Testis (tissue), 5 donors: ENCODE data around the gene ATP13A3. TPM values are rescaled to one million over a fixed set of nuclear protein-coding genes. Genes with fewer than 3 reads are reported as not detected.
"Not testable (repeated sequence)": the region's sequence is repeated elsewhere in the genome, so short reads cannot be mapped to it uniquely, and the experiment has no call there.

Experiments used
- DNase-seq: peaks from one replicate; pipeline ENCODE4 v3.0.0-alpha.2; 2019
- H3K27ac ChIP-seq, 2 donors: fragments of 200-600 bp; sonication (generic); one replicate each; pipeline ENCODE4 v1.5.1; 2019
- H3K27me3 ChIP-seq: fragments of 200-600 bp; sonication (generic); one replicate; pipeline ENCODE4 v1.5.1; 2019
- H3K36me3 ChIP-seq: fragments of 200-600 bp; sonication (generic); one replicate; pipeline ENCODE4 v1.5.1; 2017; ENCODE audit warnings: low read depth; ENCODE audit errors: missing control alignments
- H3K4me1 ChIP-seq: fragments of 200-600 bp; sonication (generic); one replicate; pipeline ENCODE4 v1.5.1; 2019
- H3K4me3 ChIP-seq, 2 donors: fragments of 200-600 bp; sonication (generic); one replicate each; pipeline ENCODE4 v1.5.1; 2017 to 2019
- H3K9me3 ChIP-seq: fragments of 200-600 bp; sonication (generic); one replicate; pipeline ENCODE4 v1.5.1; 2017
- POLR2A ChIP-seq: fragments of 450-650 bp; IDR thresholded peaks from one replicate; pipeline ENCODE4 v1.6.1; 2017; ENCODE audit warnings: antibody characterized with exemption, mild to moderate bottlenecking, moderate library complexity
- WGBS, 2 donors: methylation state at CpG; one replicate each; pipeline ENCODE4 v1.1.5; 2018; 5-methylcytosine and 5-hydroxymethylcytosine counted together
- intact Hi-C: fragments of 100-400 bp; cut with DNase I; formaldehyde crosslinking; loops from one replicate; pipeline ENCODE4 v1.15.1; 2023; ENCODE audit warnings: low total_unique reads
- long read RNA-seq, 2 donors: transcript quantifications; one replicate each; lab custom pipeline, GENCODE V29; 2026
- polyA plus RNA-seq: library from polyadenylated mRNA; stranded (reverse); fragments of 350-450 nt; fragmentation: Illumina TruSeq; extraction: RNeasy Lipid Tissue Mini Kit (QIAGEN cat#74804); gene quantifications from one replicate; pipeline ENCODE4 v1.2.3, GENCODE V29; 2014; ENCODE audit warnings: low read depth, low replicate concordance; ENCODE audit not compliant: insufficient read depth
- total RNA-seq, 2 donors: library from RNA; depleted of rRNA; stranded (reverse); fragments of >200 nt; gene quantifications; one replicate each; pipeline ENCODE4 v1.2.3, GENCODE V29; 2016
- TF ChIP-seq, protein P1 (sequence below), 3 experiments: fragments of 450-650 bp in 2 of 3; fragments of 200-600 bp in 1 of 3; sonication (generic) in 1 of 3; IDR thresholded peaks; one replicate each; pipeline ENCODE4 v1.5.1; 2016 to 2019; ENCODE audit warnings: antibody characterized with exemption in 3 of 3, mild to moderate bottlenecking in 2 of 3, moderate library complexity in 1 of 3

The ATP13A3 gene
- total RNA-seq = 10 to 100 TPM; 51.8 to 62.3 TPM
- polyA plus RNA-seq = 26.6 TPM
- long read RNA-seq, donor 1 = 0 reads
- long read RNA-seq, donor 2, partial matches to known transcripts = 6 of 6 reads
- long read RNA-seq, donor 2, other reads (novel, unspliced or antisense) = 0 of 6 reads

DNA sequence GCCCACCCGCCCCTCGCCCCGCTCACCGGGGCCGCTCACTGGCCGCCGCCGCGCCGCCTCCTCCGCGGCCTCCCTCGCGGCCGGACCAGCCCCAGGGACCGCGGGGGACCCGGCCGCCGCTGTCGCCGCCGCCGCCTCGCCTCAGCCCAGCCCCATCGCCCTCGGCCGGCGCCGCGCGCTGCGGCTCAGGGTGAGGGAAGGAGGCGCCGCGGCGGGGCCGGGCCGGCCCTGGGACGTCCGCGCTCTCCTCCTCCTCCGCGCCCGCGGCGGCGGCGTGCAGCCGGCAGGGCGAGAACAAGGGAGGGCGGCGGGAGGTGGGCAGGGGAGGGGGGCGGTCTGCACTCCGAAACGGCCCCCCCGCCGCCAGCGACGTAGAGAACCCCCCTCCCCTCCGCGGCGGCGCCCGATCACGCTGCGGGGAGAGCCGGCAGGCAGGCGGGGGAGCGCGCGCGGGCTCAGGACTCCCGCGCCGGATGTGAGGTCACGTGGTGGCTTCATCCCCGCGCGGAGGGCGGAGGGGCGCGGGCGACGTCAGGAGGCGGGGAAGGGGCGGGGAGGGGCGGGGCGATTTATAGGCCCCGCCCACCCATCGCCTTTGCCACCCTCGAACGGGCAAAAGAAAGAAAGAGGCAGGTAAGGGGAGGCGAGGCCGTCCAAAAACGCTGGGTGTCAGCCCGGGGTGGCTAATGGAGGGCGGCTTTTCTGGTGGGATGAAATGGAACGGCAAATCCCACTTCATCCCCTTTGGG, at the start of gene ATP13A3:
ATP13A3 (minus strand) TSS at position 463 of the 749 bp plus-strand sequence. CDS start 24,812 bp downstream, outside the sequence.
- Histone ChIP-seq H3K4me3 (peak within 1 kb of the TSS; percentile 73 to 81), H3K27me3 (no peaks in the 10 kb centered on the region), H3K4me1 (peaks cover 11% of the 10 kb centered on the region), H3K27ac (peak within 1 kb of the TSS; percentile 81 to 88), H3K36me3 (no peaks in the 10 kb centered on the region), H3K9me3 (no peaks in the 10 kb centered on the region)
- peak; percentile 94 for DNase-seq
- 0 to 2% methylated on average over 10 to 31 of the region's 99 CpGs for WGBS, 2 donors
- intact Hi-C loops = no loop called here
- peak; percentile 59 for TF ChIP-seq POLR2A
- TF ChIP-seq, protein P1, sequence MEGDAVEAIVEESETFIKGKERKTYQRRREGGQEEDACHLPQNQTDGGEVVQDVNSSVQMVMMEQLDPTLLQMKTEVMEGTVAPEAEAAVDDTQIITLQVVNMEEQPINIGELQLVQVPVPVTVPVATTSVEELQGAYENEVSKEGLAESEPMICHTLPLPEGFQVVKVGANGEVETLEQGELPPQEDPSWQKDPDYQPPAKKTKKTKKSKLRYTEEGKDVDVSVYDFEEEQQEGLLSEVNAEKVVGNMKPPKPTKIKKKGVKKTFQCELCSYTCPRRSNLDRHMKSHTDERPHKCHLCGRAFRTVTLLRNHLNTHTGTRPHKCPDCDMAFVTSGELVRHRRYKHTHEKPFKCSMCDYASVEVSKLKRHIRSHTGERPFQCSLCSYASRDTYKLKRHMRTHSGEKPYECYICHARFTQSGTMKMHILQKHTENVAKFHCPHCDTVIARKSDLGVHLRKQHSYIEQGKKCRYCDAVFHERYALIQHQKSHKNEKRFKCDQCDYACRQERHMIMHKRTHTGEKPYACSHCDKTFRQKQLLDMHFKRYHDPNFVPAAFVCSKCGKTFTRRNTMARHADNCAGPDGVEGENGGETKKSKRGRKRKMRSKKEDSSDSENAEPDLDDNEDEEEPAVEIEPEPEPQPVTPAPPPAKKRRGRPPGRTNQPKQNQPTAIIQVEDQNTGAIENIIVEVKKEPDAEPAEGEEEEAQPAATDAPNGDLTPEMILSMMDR (IDR thresholded peaks at IDR 0.05) = no peak

DNA sequence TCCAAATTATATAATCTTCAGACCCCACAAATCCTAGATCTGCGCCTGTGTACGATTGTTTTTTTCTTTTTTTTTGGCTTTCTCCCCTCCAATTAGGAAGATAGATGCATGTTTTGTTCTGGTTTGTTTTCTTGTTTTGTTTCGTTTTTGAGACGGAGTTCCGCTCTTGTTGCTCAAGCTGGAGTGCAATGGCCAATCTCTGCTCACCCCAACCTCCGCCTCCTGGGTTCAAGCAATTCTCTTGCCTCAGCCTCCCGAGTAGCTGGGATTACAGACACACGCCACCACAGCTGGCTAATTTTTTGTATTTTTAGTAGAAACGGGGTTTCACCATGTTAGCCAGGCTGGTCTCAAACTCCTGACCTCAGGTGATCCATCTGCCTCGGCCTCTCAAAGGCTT, 48.4 kb upstream of the ATP13A3 start:
- intact Hi-C loops, H3K4me1 ChIP-seq, H3K9me3 ChIP-seq, DNase-seq, H3K4me3 ChIP-seq, H3K36me3 ChIP-seq, H3K27ac ChIP-seq, H3K27me3 ChIP-seq: not testable (repeated sequence)
- WGBS, 2 donors = 94 to 97% methylated on average over 10 of the region's 10 CpGs

DNA sequence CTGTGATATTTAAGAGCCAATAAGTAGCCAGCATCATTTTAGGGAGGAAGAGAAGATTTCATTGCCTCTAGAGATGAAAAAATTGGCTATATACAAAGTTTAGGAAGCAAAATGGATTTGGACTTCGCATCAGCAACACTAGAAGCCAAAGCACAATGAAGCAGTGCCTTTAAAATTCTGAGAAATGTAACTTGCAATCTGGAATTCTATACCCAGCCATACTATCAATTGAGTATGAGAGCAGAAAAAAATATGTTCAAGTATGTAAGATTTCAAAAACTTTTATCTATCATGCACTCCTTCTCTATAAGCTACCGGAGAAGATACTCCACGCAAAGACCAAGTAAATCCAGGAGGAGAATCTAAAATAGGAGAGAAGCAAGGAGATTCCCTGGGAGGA, 47.4 kb upstream of the ATP13A3 start:
- no peak overlapping the region for H3K27ac ChIP-seq
- no peak overlapping the region for H3K4me3 ChIP-seq
- peaks cover 6% of the 10 kb centered on the region for H3K4me1 ChIP-seq
- no peaks in the 10 kb centered on the region for H3K27me3 ChIP-seq
- 97 to 98% methylated on average over 3 of the region's 3 CpGs for WGBS, 2 donors
- H3K36me3 ChIP-seq = no peaks in the 10 kb centered on the region
- no peak for DNase-seq
- intact Hi-C loops = no loop called here
- no peaks in the 10 kb centered on the region for H3K9me3 ChIP-seq
- TF ChIP-seq, protein P1 (IDR thresholded peaks at IDR 0.05) = no peak
- no peak for TF ChIP-seq POLR2A

DNA sequence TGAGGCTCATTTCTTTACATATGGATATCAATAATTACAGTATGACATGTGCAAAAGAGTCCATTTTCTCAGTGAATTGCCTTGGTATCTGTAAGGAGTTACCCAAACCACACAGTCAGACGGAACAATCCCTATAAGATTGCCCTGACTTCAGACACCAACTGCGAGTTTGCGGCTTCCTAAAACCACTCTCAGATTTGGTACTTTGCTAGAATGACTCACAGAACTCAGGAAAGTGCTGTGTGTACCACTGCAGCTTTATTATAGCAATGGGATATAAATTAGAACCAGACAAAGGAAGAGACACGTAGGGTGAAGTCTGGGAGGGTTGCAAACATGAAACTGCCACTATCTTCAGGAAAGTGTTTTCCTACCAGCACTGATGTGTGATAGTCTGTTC, 45.8 kb upstream of the ATP13A3 start:
- 64 to 76% methylated on average over 4 of the region's 4 CpGs for WGBS, 2 donors
- DNase-seq = no peak
- Histone ChIP-seq H3K27ac (no peak overlapping the region), H3K4me1 (peaks cover 5% of the 10 kb centered on the region), H3K36me3 (no peaks in the 10 kb centered on the region), H3K27me3 (no peaks in the 10 kb centered on the region), H3K9me3 (no peaks in the 10 kb centered on the region), H3K4me3 (no peak overlapping the region)
- intact Hi-C loops = no loop called here
- TF ChIP-seq POLR2A = no peak
- TF ChIP-seq, protein P1 (IDR thresholded peaks at IDR 0.05) = no peak

DNA sequence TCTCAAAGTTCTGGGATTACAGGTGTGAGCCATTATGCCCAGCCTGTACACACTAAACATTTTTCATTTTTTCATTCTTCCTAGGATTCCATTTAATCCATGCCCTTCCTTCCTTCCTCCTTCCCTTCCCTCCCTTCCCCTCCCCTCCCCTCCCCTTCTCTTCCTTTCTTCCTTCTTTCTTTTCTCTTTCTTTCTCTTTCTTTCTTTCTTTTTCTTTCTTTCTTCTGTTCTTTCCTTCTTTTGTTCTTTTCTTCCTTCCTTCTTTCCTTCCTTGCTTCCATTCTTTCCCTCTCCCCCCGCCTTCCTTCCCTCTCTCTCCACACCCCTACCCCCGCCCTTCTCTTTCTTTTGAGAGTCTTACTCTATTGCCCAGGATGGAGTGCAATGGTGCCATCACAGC, 40.9 kb upstream of the ATP13A3 start:
- Histone ChIP-seq H3K27me3 (no peaks in the 10 kb centered on the region), H3K4me1 (no peaks in the 10 kb centered on the region), H3K9me3 (no peaks in the 10 kb centered on the region), H3K27ac (no peak overlapping the region), H3K4me3 (no peak overlapping the region), H3K36me3 (no peaks in the 10 kb centered on the region)
- no peak for DNase-seq
- intact Hi-C loops = no loop called here
- 94 to 97% methylated on average over 2 of the region's 2 CpGs for WGBS, 2 donors
- no peak for TF ChIP-seq POLR2A
- TF ChIP-seq, protein P1 (IDR thresholded peaks at IDR 0.05) = no peak
